ENCODE data around the gene ZFYVE27.
A peak's percentile ranks its signal among the peaks of the same experiment; 100 is the strongest.

Gene ZFYVE27

GRCh38 chr10:97747573-97747972 is 10.6 kb downstream of the ZFYVE27 start:
- DNase-seq = no peak

- DNase-seq = no peak
Observed at GRCh38 chr10:97748116-97748515, 11.2 kb downstream of the ZFYVE27 start.

DNA sequence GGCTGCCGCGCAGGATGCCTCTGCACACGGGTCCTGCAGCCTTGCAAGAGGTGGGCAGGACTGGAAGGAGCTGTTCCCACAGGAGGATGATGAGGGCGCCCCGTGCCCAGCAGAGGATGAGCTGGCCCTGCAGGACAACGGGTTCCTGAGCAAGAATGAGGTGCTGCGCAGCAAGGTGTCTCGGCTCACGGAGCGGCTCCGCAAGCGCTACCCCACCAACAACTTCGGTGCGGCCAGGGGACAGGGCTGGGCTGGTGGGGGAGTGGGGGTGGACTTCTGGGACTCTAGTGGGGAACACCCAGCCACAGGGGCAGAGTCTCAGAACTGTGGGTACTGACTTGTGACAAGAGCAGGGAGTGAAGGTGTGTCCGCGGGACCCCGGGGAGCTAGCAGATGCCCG is 16.0 kb downstream of the ZFYVE27 start:
- DNase-seq = no peak

DNA sequence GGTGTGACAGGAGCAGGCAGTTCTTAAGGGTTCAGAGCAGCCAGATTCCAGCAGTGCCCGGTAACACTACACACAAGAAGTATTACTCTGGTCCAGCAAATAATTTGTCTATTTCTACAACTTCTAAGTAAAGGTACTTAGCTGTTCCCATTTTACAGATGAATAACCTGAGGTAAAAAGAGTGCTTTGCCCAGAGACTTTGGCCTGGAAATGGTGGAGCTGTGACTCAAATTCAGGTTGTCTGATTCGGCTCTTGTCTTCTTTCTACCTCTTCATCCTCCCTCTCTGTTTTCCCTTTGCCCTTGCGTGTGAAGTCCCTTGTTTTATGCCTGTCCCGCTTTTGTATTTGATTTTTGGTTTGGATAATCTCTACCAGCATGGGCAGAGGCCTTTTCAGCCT is 17.8 kb downstream of the ZFYVE27 start:
- DNase-seq = no peak

DNA sequence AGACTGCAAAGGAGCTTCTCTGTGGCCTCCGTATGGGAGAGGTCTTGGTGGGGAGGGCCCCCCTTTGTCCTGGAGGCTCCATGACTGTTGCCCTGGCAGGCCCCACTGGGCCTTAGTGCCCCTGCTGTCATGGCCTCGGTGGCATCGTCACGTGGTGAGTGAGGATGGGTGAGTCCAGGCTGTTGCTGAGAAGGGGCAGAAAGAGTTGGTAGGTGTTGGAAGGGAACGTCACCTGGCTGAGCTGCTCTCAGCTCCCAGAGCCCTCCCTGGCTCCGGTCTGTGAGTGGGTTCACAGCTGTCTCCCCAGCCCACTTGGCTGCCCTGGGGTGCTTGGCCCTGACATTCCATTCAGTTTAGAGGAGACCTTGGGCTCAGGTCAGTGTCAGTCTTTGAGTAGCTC is 18.8 kb downstream of the ZFYVE27 start:
- DNase-seq = no peak

DNA sequence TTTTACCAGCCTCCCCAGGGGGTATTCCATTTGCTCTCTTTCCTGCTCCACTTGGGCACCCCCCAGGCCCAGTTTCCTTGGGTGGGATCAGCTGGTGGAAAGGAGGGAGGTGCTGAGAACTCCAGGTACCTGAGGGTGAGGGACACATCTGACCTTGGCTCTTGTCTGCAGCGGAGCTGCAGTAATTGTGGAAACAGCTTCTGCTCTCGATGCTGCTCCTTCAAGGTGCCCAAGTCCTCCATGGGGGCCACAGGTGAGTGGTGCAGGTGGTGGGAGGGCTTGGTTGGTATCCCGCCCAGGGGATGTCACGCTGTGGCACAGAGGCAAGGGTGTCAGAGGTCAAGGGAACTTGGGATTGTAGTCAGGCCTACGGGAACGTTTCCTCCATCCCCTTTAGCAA is 20.5 kb downstream of the ZFYVE27 start:
- no peak for DNase-seq

- peak; percentile 17 for DNase-seq
Observed at GRCh38 chr10:97759158-97759887, 22.4 kb downstream of the ZFYVE27 start.

DNA sequence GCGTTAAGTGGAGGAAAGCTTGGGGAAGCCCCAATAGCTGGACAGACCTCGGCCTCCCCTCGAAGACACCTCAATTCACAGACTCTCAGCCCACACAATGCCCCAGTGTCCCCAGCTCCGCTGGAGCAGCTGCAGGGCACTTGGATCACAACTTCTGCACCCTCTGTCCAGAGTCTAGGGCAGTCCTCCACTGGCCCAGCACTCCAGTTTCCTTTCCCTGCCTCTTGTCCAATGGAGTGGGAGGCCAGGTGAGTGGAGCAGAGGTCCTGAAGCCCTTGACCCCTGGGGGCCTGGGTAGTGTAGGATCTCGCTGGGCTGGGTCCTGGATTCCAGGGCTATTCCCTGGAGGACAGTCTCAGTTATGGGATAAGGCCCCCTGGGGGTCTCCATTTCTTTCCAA is 23.0 kb downstream of the ZFYVE27 start:
- DNase-seq = no peak

DNA sequence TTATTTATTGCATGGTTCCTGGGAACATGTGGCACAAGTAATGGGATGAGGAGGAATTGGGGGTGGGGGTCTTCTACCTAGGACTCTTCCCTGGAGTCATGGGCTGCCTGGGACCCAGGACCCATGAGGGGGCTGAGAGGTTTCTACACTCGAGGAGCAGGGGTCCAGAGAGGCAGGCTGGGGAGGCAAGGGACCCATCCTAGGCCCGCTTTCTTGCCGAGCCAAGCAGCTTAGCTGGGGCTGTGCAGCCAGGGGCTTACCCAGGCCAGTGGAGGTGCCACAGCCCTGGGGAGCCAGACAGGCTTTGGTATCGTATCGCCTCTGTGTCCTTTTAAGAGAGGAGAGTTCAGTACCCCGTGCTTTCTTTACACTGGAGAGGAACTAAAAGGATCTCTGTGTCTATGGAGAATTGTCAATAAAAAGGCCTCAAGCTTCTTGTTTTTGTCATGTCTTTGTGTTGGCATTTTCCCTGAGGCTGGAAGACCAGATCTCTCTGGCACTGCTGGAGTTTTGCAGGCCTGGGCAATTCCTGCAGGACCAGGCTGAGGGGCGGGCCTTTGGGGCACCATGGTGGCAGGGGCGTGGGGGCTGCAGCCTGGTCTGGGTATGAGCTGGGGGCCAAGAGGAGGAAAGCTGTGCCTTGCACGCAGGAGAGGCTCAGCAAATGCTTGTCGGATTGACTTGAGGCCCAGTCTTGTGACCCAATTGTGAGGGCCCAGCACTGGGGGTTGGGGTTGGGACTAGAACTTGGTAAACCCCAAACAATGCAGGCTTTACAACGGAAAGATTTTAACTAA is 23.7 kb downstream of the ZFYVE27 start:
- DNase-seq = no peak

DNA sequence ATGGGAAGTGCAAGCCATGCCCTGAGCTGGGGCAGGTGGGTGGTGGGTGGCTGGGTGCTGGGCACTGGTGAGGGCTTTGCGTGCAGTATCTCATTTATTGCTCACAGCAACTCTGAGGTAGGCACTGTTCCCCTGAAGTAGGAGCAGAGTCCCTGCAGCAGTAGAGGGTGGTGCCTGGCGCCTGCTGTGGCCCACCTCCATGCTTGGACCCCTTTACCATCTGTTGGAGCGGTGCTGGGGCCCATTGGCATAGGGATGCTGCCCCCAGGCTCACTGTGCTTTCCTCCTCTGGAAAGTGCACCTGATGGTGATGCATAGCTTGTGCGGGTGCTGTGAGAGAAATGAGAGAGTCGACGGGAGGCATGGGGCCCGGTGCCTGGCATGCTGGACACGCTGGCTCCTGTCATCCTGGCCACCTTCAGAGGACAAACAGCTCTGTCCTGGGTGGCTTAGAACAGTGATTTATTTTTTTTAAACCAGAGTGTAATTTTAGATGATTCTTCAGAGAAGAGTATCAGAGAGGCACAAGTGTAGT is 24.5 kb downstream of the ZFYVE27 start:
- no peak for DNase-seq

GRCh38 chr10:97762056-97762455 is 25.1 kb downstream of the ZFYVE27 start:
- no peak for DNase-seq

DNA sequence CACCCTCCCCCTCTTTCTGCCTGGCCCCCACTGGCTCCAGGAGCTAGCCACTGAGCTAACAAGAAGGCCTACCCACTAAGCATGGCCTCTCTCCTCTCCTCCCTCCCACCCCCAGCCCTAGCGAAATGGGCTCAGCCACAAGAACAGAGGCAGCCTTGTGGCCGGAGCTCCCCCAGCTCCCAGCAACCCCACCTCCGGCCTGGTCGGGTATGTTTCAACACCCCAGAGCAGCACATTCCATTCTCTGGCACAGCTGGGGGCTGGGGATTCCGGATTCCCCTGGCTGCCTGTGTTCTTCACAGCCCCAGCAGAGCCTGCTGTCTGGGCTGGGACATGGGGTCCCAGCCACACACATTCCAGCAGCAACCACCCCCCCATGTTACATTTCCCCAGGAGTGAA is 25.9 kb downstream of the ZFYVE27 start:
- DNase-seq = no peak

- DNase-seq = no peak
Observed at GRCh38 chr10:97763411-97763810, 26.5 kb downstream of the ZFYVE27 start.

DNA sequence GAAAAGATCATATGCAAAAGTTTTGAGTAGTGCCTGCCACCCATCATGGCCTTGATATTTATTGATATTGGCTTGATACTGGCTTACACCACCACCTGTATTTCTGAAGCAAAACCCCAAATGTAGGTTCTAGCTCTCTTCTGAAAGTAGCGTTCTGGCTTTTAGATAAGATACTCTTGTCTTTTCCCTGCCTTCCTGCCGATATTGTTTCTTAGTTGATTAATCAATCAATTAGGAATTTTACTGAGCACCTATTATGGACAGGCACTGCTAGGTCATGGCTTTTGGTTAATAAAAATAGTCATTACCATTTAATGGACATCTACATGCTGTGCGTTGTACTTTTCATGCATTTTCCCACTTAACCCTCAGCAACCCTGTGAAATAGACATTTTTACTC is 27.0 kb downstream of the ZFYVE27 start:
- DNase-seq = no peak

GRCh38 chr10:97764519-97764931 is 27.6 kb downstream of the ZFYVE27 start:
- DNase-seq = no peak

- no peak for DNase-seq
Observed at GRCh38 chr10:97765201-97765600, 28.3 kb downstream of the ZFYVE27 start.

DNA sequence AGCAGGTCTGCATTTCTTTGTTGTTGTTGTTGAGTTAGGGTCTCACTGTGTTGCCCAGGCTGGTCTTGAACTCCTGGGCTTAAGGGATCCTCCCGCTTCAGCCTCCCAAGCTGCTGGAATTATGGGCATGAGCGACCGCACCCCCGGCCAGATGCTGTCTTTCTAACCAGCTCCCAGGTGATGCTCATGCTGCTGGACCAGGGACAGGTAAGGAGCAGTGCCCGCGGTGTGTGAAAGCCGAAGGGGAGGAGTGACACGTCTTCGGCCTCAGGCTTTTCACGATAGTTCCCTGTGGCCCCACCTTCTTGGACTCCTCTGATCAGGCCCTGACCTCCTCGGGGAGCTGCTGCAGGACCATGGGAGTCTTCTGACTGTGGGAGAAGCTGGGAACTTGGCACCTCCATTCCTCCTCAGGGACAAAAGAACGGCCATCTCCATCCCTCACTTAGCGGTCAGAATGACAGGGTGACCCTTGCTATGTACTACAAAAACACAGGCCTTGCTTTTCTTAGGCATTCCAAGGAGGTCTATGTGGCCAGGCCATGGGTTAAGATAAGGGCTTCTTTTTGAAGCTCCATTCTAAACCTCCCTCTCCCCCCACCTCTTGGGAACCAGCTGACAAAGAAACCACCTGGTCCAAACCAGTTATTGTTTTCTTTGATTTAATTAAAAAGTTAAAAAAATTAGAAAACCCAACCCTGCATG is 29.3 kb downstream of the ZFYVE27 start:
- DNase-seq = no peak

DNA sequence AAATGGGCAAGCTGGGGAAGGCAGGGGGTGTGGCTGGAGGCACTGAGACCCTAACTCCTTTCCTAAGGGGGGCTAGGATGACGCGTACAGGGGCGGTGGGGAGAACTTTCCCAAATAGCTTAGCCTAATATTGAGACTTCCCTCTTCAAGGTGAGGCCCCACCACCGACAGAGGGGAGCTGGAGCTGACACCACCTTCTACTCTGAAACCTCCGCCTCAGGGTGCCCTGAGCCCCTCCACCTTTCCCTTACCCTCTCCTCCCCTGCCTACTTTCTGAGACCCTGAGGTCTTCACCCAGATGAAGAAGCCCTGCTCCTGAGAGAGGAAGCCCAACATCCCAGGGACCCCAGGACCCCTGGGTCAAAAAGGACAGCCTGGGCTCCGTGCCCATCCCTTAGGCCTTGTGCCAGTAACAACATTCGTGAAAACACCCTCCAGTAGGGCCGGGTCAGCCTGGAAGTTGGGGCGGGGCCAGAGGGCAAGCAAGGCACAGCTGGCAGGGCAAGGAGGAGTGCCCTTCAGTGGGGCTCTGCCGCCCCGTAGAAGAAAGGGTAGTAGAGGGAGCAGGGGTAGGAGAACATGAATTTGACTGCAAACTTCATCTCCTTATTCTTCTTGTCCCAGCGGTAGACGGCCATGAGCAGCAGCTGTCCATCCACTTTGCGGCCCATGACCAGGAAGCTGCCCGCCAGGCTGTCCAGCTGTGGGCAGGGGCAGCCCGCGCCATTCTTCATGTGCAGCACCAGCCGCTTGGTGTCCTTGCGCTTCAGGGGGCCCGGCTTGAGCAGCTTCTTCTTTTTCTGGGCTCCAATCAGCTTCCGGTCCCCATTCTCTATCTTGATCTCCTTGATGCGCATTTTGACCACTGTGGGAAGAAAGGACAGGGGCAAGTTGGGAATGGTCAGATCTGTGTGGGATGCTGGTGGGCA is 30.3 kb downstream of the ZFYVE27 start:
- no peak for DNase-seq

GRCh38 chr10:97768322-97769315 is 31.7 kb downstream of the ZFYVE27 start:
- DNase-seq = no peak

DNA sequence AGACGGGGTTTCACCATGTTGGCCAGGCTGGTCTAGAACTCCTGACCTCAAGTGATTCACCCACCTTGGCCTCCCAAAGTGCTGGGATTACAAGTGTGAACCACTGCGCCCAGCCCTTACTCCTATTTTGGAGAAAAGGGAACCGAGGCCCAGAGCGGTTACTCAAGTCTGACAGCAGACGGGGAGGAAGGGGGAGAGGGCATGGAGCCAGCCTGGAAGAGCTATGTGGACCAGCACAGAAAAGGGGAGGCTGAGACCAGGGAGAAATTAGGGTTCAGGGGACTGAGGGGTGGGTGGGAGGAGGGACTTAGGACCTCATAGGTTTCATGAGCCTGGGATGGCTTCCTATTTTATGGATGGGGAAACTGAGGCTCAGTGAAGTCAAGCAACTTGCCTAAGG is 33.3 kb downstream of the ZFYVE27 start:
- peak; percentile 88 for DNase-seq
